A673 (cell line): ENCODE data around the gene CYP4B1. TPM values are rescaled to one million over a fixed set of nuclear protein-coding genes. Genes with fewer than 3 reads are reported as not detected.

ENCODE experiments used
- BruUV-seq: library from RNA; stranded (reverse); fragments of 400-500 nt; replicated peaks from 2 replicates; lab custom pipeline; 2021; lab: Mats Ljungman, UMichigan
- CTCF ChIA-PET: fragments of 300-600 bp; sonication (Branson Sonifier 250); formaldehyde crosslinking; loops from one replicate; lab custom pipeline; 2022; ENCODE audit warnings: antibody characterized with exemption; lab: Charles Lee
- POLR2A ChIA-PET: fragments of 300-600 bp; sonication (Branson Sonifier 250); formaldehyde crosslinking; loops from one replicate; lab custom pipeline; 2022; ENCODE audit warnings: antibody characterized with exemption; ENCODE audit not compliant: low non-redundant PET; lab: Charles Lee
- DNase-seq: peaks from one replicate; pipeline ENCODE4 v3.0.0-alpha.2; 2015; ENCODE audit warnings: low spot score
- H3K27ac ChIP-seq: fragments of 200-600 bp; sonication (generic); 2 replicates; pipeline ENCODE4 v1.5.1; 2016; ENCODE audit warnings: mixed run types, low read depth, mild to moderate bottlenecking, mixed read lengths, antibody characterized with exemption, low read length; ENCODE audit not compliant: poor library complexity, severe bottlenecking
- H3K27me3 ChIP-seq: fragments of 200-600 bp; sonication (generic); replicated peaks from 2 replicates; pipeline ENCODE4 v1.6.1; 2017; ENCODE audit warnings: mixed run types, low read depth, mild to moderate bottlenecking, mixed read lengths, antibody characterized with exemption, low read length; ENCODE audit not compliant: insufficient read depth, poor library complexity
- H3K36me3 ChIP-seq: fragments of 200-600 bp; sonication (generic); 2 replicates; pipeline ENCODE4 v1.6.1; 2016; ENCODE audit warnings: mixed run types, mild to moderate bottlenecking, mixed read lengths, antibody characterized with exemption, low read length; ENCODE audit not compliant: insufficient read depth, poor library complexity, severe bottlenecking
- H3K4me1 ChIP-seq: fragments of 200-600 bp; sonication (generic); 2 replicates; pipeline ENCODE4 v1.6.1; 2017; ENCODE audit warnings: mixed run types, mild to moderate bottlenecking, mixed read lengths, antibody characterized with exemption, low read length; ENCODE audit not compliant: insufficient read depth, poor library complexity, severe bottlenecking
- H3K4me3 ChIP-seq: fragments of 200-600 bp; sonication (generic); 2 replicates; pipeline ENCODE4 v1.5.1; 2016; ENCODE audit warnings: low read depth, mixed run types, mild to moderate bottlenecking, mixed read lengths, low read length; ENCODE audit not compliant: poor library complexity, severe bottlenecking
- H3K9me3 ChIP-seq: fragments of 200-600 bp; sonication (generic); 2 replicates; pipeline ENCODE4 v1.6.1; 2016; ENCODE audit warnings: mixed run types, low read depth, mild to moderate bottlenecking, mixed read lengths, antibody characterized with exemption, low read length; ENCODE audit not compliant: poor library complexity, severe bottlenecking
- EZH2 ChIP-seq: fragments of 200-600 bp; sonication (generic); IDR thresholded peaks from 2 replicates; pipeline ENCODE4 v1.6.1; 2017; ENCODE audit warnings: borderline replicate concordance, low read depth, mild to moderate bottlenecking, mixed read lengths, antibody characterized with exemption, low read length; ENCODE audit not compliant: poor library complexity, severe bottlenecking
- intact Hi-C: fragments of 100-400 bp; cut with micrococcal nuclease; formaldehyde crosslinking; loops from one replicate; pipeline ENCODE4 v1.10.0; 2022; ENCODE audit not compliant: unreplicated experiment
- total RNA-seq: library from RNA; stranded (reverse); gene quantifications from 2 replicates; pipeline ENCODE4 v1.2.3, GENCODE V29; 2021
- TF ChIP-seq, protein P1 (sequence below): fragments of 300-800, 200-600 bp; sonication (generic); conservative IDR thresholded peaks from 2 replicates; pipeline ENCODE4 v1.5.1; 2017; ENCODE audit warnings: low read depth, mild to moderate bottlenecking, antibody characterized with exemption, low read length, moderate library complexity, mixed read lengths

CYP4B1 gene
- total RNA-seq, 1 experiment from 2014 or later: not detected

GRCh38 chr1:46800742-46801141, 1.9 kb downstream of the CYP4B1 start:
- H3K36me3 ChIP-seq: no peaks in the 10 kb centered on the region
- H3K27me3 ChIP-seq: peaks cover 28% of the 10 kb centered on the region
- no TSS peak for BruUV-seq
- no peak overlapping the region for H3K4me3 ChIP-seq
- POLR2A ChIA-PET: no interaction called here
- no peaks in the 10 kb centered on the region for H3K4me1 ChIP-seq
- no peaks in the 10 kb centered on the region for H3K9me3 ChIP-seq
- no peak for DNase-seq
- TF ChIP-seq EZH2: no peak
- TF ChIP-seq, protein P1, sequence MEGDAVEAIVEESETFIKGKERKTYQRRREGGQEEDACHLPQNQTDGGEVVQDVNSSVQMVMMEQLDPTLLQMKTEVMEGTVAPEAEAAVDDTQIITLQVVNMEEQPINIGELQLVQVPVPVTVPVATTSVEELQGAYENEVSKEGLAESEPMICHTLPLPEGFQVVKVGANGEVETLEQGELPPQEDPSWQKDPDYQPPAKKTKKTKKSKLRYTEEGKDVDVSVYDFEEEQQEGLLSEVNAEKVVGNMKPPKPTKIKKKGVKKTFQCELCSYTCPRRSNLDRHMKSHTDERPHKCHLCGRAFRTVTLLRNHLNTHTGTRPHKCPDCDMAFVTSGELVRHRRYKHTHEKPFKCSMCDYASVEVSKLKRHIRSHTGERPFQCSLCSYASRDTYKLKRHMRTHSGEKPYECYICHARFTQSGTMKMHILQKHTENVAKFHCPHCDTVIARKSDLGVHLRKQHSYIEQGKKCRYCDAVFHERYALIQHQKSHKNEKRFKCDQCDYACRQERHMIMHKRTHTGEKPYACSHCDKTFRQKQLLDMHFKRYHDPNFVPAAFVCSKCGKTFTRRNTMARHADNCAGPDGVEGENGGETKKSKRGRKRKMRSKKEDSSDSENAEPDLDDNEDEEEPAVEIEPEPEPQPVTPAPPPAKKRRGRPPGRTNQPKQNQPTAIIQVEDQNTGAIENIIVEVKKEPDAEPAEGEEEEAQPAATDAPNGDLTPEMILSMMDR: no peak
- intact Hi-C loops: no loop called here
- H3K27ac ChIP-seq: no peak overlapping the region
- CTCF ChIA-PET: no interaction called here

GRCh38 chr1:46801323-46802055, 2.6 kb downstream of the CYP4B1 start:
- peaks cover 28% of the 10 kb centered on the region for H3K27me3 ChIP-seq
- no peak overlapping the region for H3K4me3 ChIP-seq
- H3K36me3 ChIP-seq: no peaks in the 10 kb centered on the region
- no peak for DNase-seq
- no peak overlapping the region for H3K27ac ChIP-seq
- BruUV-seq: no TSS peak
- H3K9me3 ChIP-seq: no peaks in the 10 kb centered on the region
- intact Hi-C loops: no loop called here
- ChIA-PET POLR2A (no interaction called here), CTCF (interaction anchor here (0.6 kb wide), 1 partner anchor 185 kb away, joined by 6 read pairs; no protein-coding TSS in a partner anchor)
- TF ChIP-seq EZH2: no peak
- TF ChIP-seq, protein P1: no peak
- no peaks in the 10 kb centered on the region for H3K4me1 ChIP-seq

DNA sequence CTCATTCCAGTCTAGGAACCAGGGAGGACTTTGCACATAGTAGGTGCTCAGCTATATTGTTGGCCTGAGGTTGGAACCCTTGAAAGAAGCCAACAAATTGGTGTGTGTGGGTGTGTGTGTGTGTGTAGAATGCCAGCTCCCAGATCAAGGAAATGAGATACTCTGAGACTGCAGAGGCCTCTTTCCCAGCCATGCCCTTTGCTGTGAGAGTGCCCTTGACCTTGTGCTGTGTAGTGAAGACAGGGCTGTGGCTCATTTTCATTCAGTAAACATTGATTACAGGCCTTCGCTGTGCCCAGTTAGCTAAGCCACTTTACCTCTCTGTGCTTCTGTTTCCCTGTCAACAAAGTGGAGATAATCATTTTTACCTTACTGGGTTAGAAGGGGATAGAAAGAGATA, 3.2 kb downstream of the CYP4B1 start:
- BruUV-seq: no TSS peak
- no peak overlapping the region for H3K27ac ChIP-seq
- H3K4me1 ChIP-seq: no peaks in the 10 kb centered on the region
- ChIA-PET CTCF (interaction anchor here (0.6 kb wide), 1 partner anchor 184 kb away, joined by 6 read pairs; no protein-coding TSS in a partner anchor), POLR2A (no interaction called here)
- TF ChIP-seq EZH2: no peak
- TF ChIP-seq, protein P1: no peak
- DNase-seq: no peak
- intact Hi-C loops: no loop called here
- peaks cover 28% of the 10 kb centered on the region for H3K27me3 ChIP-seq
- no peaks in the 10 kb centered on the region for H3K36me3 ChIP-seq
- no peak overlapping the region for H3K4me3 ChIP-seq
- H3K9me3 ChIP-seq: no peaks in the 10 kb centered on the region
